IMR-90 (cell line): Measurements from ENCODE around the gene TMEM145. TPM values are rescaled to one million over a fixed set of nuclear protein-coding genes. Genes with fewer than 3 reads are reported as not detected.

Source experiments
- ATAC-seq: fragments of 200-7000 bp; cut with Tn5 transposase; 2 replicates; pipeline ENCODE4 v1.9.1; 2020; ENCODE audit warnings: low read depth, mild to moderate bottlenecking, moderate library complexity
- BruUV-seq: library from RNA; stranded (reverse); fragments of 400-500 nt; replicated peaks from 2 replicates; lab custom pipeline; 2021; lab: Mats Ljungman, UMichigan
- CTCF ChIA-PET: fragments of 300-600 bp; formaldehyde crosslinking; extraction: SDS; loops from one replicate; lab custom pipeline; 2021; ENCODE audit warnings: antibody characterized with exemption; lab: Yijun Ruan, JAX
- POLR2A ChIA-PET: fragments of 300-600 bp; sonication (Branson Sonifier 250); formaldehyde crosslinking; loops from one replicate; lab custom pipeline; 2022; ENCODE audit warnings: antibody characterized with exemption; ENCODE audit not compliant: unreplicated experiment; lab: Charles Lee
- DNase-seq: peaks from one replicate; pipeline ENCODE4 v3.0.0; 2013
- H2AFZ ChIP-seq: replicated peaks from 2 replicates; pipeline ENCODE3; 2013; ENCODE audit warnings: low read length, mild to moderate bottlenecking; ENCODE audit not compliant: poor library complexity
- H2AK5ac ChIP-seq: 2 replicates; pipeline ENCODE4 v1.6.1; 2013; ENCODE audit warnings: low read depth, low read length, inconsistent platforms
- H2AK9ac ChIP-seq: replicated peaks from 2 replicates; pipeline ENCODE3; 2013; ENCODE audit warnings: mild to moderate bottlenecking, low read depth, low read length, moderate library complexity; ENCODE audit not compliant: poor library complexity
- H2BK120ac ChIP-seq: 2 replicates; pipeline ENCODE4 v1.6.1; 2013; ENCODE audit warnings: low read depth, low read length, inconsistent platforms
- H2BK15ac ChIP-seq: 3 replicates; pipeline ENCODE4 v1.6.1; 2013; ENCODE audit warnings: low read depth, low read length, inconsistent platforms
- H2BK20ac ChIP-seq: 2 replicates; pipeline ENCODE4 v1.6.1; 2013; ENCODE audit warnings: low read depth, mild to moderate bottlenecking, inconsistent platforms, low read length, moderate library complexity
- H2BK5ac ChIP-seq: 2 replicates; pipeline ENCODE4 v1.6.1; 2013; ENCODE audit warnings: mild to moderate bottlenecking, low read depth, low read length, inconsistent platforms; ENCODE audit not compliant: poor library complexity, severe bottlenecking
- H3K14ac ChIP-seq: replicated peaks from 2 replicates; pipeline ENCODE4 v1.6.1; 2013; ENCODE audit warnings: low read depth, low read length, inconsistent platforms
- H3K18ac ChIP-seq: 2 replicates; pipeline ENCODE4 v1.6.1; 2013; ENCODE audit warnings: low read depth, low read length, control low read depth
- H3K23ac ChIP-seq: 2 replicates; pipeline ENCODE4 v1.6.1; 2013; ENCODE audit warnings: low read depth, low read length, inconsistent platforms
- H3K27ac ChIP-seq: 2 replicates; pipeline ENCODE4 v1.5.1; 2013; ENCODE audit warnings: mild to moderate bottlenecking, control low read depth, low read length; ENCODE audit not compliant: insufficient read depth
- H3K27me3 ChIP-seq: 2 replicates; pipeline ENCODE4 v1.6.1; 2013; ENCODE audit warnings: low read length; ENCODE audit not compliant: control insufficient read depth, insufficient read depth
- H3K36me3 ChIP-seq: 2 replicates; pipeline ENCODE4 v1.6.1; 2013; ENCODE audit warnings: low read length, mixed read lengths; ENCODE audit not compliant: control insufficient read depth, insufficient read depth
- H3K4ac ChIP-seq: 2 replicates; pipeline ENCODE4 v1.6.1; 2013; ENCODE audit warnings: low read depth, low read length, inconsistent platforms
- H3K4me1 ChIP-seq: 2 replicates; pipeline ENCODE4 v1.6.1; 2013; ENCODE audit warnings: low read length, mixed read lengths; ENCODE audit not compliant: control insufficient read depth, insufficient read depth
- H3K4me2 ChIP-seq: 2 replicates; pipeline ENCODE4 v1.6.1; 2013; ENCODE audit warnings: low read depth, mild to moderate bottlenecking, control low read depth, low read length, moderate library complexity
- H3K4me3 ChIP-seq: 2 replicates; pipeline ENCODE4 v1.5.1; 2013; ENCODE audit warnings: low read depth, mild to moderate bottlenecking, control low read depth, low read length, moderate library complexity; ENCODE audit not compliant: insufficient read depth
- H3K56ac ChIP-seq: 2 replicates; pipeline ENCODE4 v1.6.1; 2013; ENCODE audit warnings: low read length, inconsistent platforms; ENCODE audit not compliant: insufficient read depth; ENCODE audit errors: extremely low read depth
- H3K79me1 ChIP-seq, 2 experiments: 2 replicates each; pipeline ENCODE4 v1.6.1; 2013; ENCODE audit warnings: low read length in 2 of 2, inconsistent platforms in 1 of 2, low read depth in 1 of 2
- H3K9ac ChIP-seq: 2 replicates; pipeline ENCODE4 v1.6.1; 2013; ENCODE audit warnings: low read depth, low read length, control low read depth
- H3K9me1 ChIP-seq: 2 replicates; pipeline ENCODE4 v1.6.1; 2013; ENCODE audit warnings: low read length, inconsistent platforms; ENCODE audit not compliant: insufficient read depth
- H3K9me3 ChIP-seq: 2 replicates; pipeline ENCODE4 v1.6.1; 2013; ENCODE audit warnings: low read length; ENCODE audit not compliant: control insufficient read depth, insufficient read depth
- H4K20me1 ChIP-seq: 2 replicates; pipeline ENCODE4 v1.6.1; 2013; ENCODE audit warnings: low read length, inconsistent platforms; ENCODE audit not compliant: insufficient read depth
- H4K5ac ChIP-seq: 2 replicates; pipeline ENCODE4 v1.6.1; 2013; ENCODE audit warnings: mild to moderate bottlenecking, low read depth, low read length, control low read depth
- H4K8ac ChIP-seq, 2 experiments: 2 replicates each; pipeline ENCODE4 v1.6.1; 2013; ENCODE audit warnings: low read depth in 2 of 2, low read length in 2 of 2, control low read depth in 1 of 2, inconsistent platforms in 1 of 2
- H4K91ac ChIP-seq: 2 replicates; pipeline ENCODE4 v1.6.1; 2013; ENCODE audit warnings: low read depth, low read length, inconsistent platforms; ENCODE audit not compliant: insufficient read depth
- CHD1 ChIP-seq: IDR thresholded peaks from 2 replicates; pipeline ENCODE4 v1.6.1; 2012; ENCODE audit warnings: low read depth, low read length, improper control_type of control experiment
- RAD21 ChIP-seq: IDR thresholded peaks from 2 replicates; pipeline ENCODE4 v1.6.1; 2012; ENCODE audit warnings: low read length, improper control_type of control experiment
- WGBS, 2 experiments: methylation state at CpG; one replicate each; pipeline versions ENCODE4 v1.1.5 to v1.1.7; 2013; ENCODE audit warnings: missing lambda C conversion rate in 2 of 2; ENCODE audit not compliant: insufficient read length in 1 of 2; ENCODE audit errors: extremely low coverage in 2 of 2; 5-methylcytosine and 5-hydroxymethylcytosine counted together
- dilution Hi-C: fragments of 300-500 bp; cut with HindIII; formaldehyde crosslinking; loops from one replicate; pipeline ENCODE4 v1.14.3; 2018; ENCODE audit warnings: low sequenced_read_pairs; ENCODE audit not compliant: unreplicated experiment
- in situ Hi-C: fragments of 300-500 bp; cut with MboI; formaldehyde crosslinking; loops from 3 replicates; pipeline ENCODE4 v1.14.3; 2019; ENCODE audit warnings: low sequenced_read_pairs, inconsistent platforms, mixed read lengths
- intact Hi-C: fragments of 100-400 bp; cut with micrococcal nuclease; formaldehyde crosslinking; loops from 2 replicates; pipeline ENCODE4 v1.10.0; 2022
- polyA plus RNA-seq, 3 experiments: library from polyadenylated mRNA; depleted of rRNA; stranded (reverse); fragments of >200 nt; gene quantifications; 2 replicates each; pipeline ENCODE4 v1.2.3, GENCODE V29; 2012; ENCODE audit warnings: low replicate concordance in 1 of 3
- total RNA-seq: library from RNA; depleted of rRNA; stranded (reverse); fragments of >200 nt; gene quantifications from 2 replicates; pipeline ENCODE4 v1.2.3, GENCODE V29; 2012

TMEM145 gene
- total and polyA plus RNA-seq, 2 of the 4 experiments (the other 2 are of a cell fraction): under 0.01 to 0.41 TPM

DNA sequence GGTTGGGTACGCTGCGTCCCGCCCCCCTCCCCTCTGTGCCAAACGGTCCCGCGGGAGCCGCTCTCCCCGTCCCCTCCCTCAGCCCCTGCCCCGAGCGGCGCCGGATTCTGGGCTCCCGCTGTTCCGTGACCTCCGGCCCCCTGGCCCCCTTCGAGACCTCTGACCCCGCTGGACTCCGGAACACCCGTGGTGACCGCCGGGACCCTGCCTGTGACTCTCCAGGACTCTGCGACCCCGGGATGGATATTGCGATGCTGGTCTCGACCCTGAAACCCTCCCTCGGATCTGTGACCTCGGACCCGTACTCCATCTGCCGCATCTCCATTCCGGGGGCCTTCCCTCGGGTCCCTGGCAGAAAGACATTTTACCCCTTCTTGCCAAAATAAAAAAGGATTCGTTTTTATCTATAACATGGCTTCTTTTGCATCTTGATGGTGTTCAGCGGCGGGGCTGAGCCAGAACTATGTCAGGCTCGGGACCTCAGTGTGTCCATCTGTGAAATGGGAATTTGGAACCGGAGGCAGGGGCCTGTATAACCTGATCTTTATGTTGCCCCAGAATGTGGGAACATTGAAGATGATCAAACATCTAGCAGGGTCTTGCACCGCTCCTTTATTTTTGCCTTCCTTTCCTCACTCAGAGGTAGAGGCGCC, 11.7 kb downstream of the TMEM145 start:
- Histone ChIP-seq H3K56ac (no peak overlapping the region), H2AK5ac (no peak overlapping the region), H3K4me2 (0 out of 2 replicates have a peak overlapping the region, but pooled peaks have one; percentile 13), H3K14ac (no peak overlapping the region), H3K4me3 (no peak overlapping the region), H3K9me1 (peaks cover 2% of the 10 kb centered on the region; the same call in 1 of the 2 replicates), H4K8ac (peak overlapping the region in 1 of 2 experiments; percentile 46; a peak in 1 of 4 replicates), H3K9ac (no peak overlapping the region; the same call in 1 of the 2 replicates), H3K23ac (no peak overlapping the region), H3K27ac (no peak overlapping the region), H2AK9ac (peak overlapping the region; percentile 45), H3K9me3 (no peaks in the 10 kb centered on the region), H2BK120ac (no peak overlapping the region), H4K20me1 (peaks cover 2% of the 10 kb centered on the region; the same call in 1 of the 2 replicates), H4K5ac (no peak overlapping the region), H2BK15ac (no peak overlapping the region), H2BK5ac (no peak overlapping the region), H3K18ac (no peak overlapping the region), H3K79me1 (peaks cover 16 to 42% of the 10 kb centered on the region in 2 experiments), H3K27me3 (peaks cover 30% of the 10 kb centered on the region), H2AFZ (peak overlapping the region; percentile 87), H3K4me1 (peaks cover 2% of the 10 kb centered on the region), H4K91ac (no peak overlapping the region), H2BK20ac (no peak overlapping the region), H3K36me3 (no peaks in the 10 kb centered on the region), H3K4ac (no peak overlapping the region)
- dilution Hi-C loops (no loop called here), intact Hi-C loops (loop anchor here (1.0 kb wide), 2 partner anchors 78 to 216 kb away; no protein-coding TSS in a partner anchor), in situ Hi-C loops (loop anchor here (10.0 kb wide), 1 partner anchor 190 kb away; the partner anchor contains the start of gene POU2F2)
- POLR2A ChIA-PET: no interaction called here
- WGBS, 2 experiments: 2% methylated on average over 13 of the region's 38 CpGs; no CpG with 5 or more reads in 1 of the 2 experiments
- no TSS peak for BruUV-seq
- CTCF ChIA-PET: no interaction called here
- no peak for DNase-seq
- TF ChIP-seq CHD1 (no peak), RAD21 (peak; percentile 78; the same call in 1 of the 2 replicates)
- ATAC-seq: no peak
